HG03045 (cell line): ENCODE data around the gene TMEM184C.

Experiments
- ATAC-seq: cut with Tn5 transposase; IDR thresholded peaks from one replicate; pipeline ENCODE4 v1.9.1; 2021; ENCODE audit warnings: mild to moderate bottlenecking, moderate library complexity; ENCODE audit not compliant: unreplicated experiment

The TMEM184C gene

GRCh38 chr4:147599206-147599605 is 18.0 kb upstream of the TMEM184C start:
- ATAC-seq, result no peak

GRCh38 chr4:147599769-147600168 is 17.4 kb upstream of the TMEM184C start:
- ATAC-seq, result no peak

DNA sequence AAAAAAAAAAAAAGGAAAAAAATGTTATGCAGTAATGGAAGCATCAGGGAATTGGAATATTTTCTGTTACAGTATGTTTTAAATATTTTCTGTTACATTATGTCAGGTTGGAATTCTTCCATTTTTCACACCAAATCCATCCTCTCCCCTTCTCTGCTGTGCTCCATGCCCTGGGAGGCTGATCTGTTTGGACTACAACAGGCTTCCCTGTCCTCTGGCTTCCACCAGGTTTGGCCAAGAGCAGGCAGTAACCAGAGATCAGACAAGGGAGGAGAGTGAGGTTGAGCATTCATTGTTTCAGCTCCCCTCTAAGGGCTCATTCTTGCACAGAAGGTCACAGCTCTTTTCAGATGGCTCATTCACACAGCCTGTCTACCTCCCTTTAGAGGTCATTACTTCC is 11.7 kb upstream of the TMEM184C start:
- no peak for ATAC-seq

DNA sequence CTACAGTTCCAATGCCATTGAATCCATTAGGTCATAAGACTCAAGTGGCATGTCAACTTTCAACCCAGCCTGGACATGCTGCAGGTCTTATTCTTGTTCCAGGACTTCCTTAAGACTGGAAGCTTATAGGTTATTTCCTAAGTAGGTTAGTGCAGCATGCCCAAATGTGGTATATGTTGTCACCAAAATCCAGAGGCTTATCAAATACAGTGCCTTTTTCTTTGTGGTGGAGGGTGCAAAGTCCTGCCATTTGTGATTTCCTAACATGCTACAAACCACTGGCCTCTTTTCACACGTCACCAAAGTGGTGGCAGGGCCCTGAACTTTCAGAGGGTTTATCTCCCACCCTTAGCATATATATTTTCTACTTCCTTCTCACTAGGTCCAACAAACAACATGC is 9.7 kb upstream of the TMEM184C start:
- no peak for ATAC-seq

GRCh38 chr4:147610686-147611085 is 6.5 kb upstream of the TMEM184C start:
- no peak for ATAC-seq

DNA sequence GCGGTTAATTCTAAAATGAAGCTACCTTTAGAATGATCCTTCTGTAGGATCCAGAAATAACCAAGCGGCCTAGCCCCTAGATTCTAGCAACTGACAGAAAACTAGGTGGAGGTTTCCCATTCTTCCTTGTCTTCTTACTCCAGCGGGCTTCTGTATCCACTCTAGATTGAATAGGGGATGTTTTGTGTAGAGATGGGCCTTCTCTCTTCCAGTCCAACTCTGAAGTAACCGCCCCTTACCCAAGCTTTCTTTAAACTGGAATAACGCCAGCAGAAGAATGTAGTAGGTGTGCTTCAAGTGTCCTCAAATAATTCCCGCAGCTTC is 386 bp upstream of the TMEM184C start:
- peak; percentile 11 for ATAC-seq

DNA sequence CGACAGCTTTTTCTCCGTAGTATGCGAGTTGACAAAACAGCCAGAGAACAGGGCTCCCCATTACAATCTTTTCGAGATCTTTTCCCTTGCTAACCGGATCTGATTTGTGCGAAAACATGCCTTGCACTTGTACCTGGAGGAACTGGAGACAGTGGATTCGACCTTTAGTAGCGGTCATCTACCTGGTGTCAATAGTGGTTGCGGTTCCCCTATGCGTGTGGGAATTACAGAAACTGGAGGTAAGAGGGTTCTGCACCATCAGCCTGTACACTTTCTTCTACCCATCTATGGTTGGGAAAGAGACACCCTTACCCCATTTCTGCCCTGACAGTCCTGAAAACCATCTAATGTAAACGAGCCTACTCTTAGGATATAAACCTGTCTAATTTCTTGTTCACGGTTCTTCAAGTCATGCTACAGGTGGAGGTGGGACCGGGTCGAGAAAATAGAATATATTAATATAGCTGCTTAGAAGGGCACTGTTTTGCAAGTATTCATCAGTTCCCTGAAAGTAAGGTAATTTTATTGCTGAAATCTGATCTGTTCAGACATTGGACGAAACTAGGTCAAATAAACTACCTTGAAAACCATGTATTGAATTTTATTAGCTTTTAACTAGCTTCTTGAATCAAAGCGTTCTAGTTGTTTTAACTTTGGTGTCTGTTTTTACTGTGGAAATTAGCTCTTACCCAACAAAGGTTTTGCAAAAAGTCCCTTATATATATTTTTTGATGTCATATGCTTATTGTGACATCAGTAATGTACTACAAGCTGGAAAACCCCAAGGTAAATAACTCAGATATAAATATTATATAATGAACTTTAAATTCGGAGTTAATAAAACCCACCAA is 869 bp downstream of the TMEM184C start:
- ATAC-seq, result peak; percentile 6

DNA sequence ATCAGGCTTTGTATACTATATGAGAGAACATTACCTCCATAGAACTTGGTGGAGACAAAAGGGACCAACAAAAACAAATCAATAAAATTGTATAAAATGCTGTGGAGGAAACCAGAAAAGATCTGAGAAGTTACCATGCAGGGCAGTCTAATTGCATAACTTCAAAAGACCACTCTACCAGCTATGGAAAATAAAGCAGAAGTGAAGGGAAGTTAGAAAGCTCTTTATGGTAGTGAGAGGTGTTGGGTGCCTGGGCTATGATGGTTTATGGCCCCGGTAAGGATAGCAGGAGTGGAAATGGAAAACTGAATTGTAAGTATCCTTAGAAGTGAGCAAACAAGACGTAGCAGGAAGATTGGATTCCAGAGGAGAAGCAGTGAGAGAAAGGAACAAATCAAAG is 3.1 kb downstream of the TMEM184C start:
- no peak for ATAC-seq

- no peak for ATAC-seq
Observed at GRCh38 chr4:147625733-147626132, 8.5 kb downstream of the TMEM184C start.

DNA sequence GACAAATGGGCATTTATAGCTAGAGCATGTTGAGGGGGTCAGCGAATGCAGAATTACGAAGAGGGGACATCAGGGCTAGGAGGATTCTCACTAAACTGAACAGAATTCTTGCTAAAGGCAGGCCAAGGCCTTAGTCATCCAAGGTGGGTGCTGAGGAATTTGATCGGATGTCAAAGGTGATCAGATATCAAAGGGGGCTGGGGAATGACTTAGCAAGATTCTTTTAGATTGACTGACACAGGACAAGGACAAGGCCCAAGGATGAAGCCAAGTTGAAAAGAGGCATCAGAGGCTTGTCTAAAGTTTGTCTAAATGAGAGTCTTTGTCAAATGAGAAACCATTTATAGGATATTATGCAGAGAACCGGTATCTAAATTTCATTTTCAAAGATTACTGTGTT is 9.7 kb downstream of the TMEM184C start:
- ATAC-seq, result no peak

- no peak for ATAC-seq
Observed at GRCh38 chr4:147628415-147628814, 11.2 kb downstream of the TMEM184C start.

DNA sequence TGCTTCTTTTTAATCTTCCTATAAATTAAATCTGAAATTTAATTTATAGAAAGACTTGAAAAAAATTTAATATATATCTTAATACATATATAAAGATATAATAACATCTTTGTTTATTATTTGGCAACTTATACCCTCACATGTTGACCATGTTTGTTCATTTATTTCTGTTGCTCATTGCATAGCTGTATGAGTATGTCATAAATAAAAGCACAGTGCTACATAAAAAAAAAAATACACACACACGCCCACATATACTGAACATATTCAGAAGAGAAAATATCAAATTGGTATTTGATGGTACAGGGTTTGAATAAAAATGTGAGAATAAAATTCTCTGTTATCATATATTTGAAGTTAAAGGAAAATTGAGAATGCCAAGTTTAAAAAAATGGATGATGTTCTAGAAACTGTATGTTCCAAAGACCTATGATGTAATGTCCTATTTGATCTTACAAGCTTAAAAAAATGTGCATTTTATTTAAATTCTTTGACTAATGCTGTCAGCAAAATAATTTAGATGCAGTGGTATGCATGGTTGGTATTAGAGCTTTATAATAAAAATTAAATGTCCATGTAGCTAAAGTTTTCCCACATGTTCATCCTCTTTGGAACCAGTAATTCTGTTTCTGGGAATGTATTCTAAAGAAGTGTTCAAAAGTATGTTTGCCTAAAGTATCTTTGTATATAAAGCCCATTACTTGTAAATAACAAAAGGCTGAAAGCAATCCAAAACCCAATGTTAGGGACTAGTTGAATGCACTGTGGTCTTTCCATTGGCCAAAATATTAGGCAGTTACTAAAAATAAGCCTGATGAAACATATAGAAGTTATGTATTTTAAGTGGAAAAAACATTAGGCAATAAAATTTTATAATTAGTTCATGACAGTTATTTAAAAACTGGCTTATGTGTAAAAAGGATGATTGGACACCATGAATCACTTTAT is 12.9 kb downstream of the TMEM184C start:
- no peak for ATAC-seq

DNA sequence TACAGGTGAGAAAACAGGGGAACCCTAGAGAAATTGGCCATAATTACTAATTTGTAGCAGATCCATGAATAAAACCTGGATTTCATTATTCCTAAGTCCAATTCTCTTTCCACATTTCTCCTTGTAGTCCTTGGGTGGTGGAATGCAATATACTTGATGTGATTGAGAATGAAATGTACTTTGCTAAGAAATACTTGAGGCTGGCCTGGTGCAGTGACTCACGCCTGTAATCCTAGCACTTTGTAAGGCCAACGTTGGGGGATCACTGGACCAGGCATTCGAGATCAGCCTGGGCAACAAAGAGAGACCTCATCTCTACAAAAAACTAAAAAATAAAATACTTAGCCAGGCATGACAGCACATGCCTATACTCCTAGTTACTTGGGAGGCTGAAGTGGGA is 15.9 kb downstream of the TMEM184C start:
- ATAC-seq, result no peak

DNA sequence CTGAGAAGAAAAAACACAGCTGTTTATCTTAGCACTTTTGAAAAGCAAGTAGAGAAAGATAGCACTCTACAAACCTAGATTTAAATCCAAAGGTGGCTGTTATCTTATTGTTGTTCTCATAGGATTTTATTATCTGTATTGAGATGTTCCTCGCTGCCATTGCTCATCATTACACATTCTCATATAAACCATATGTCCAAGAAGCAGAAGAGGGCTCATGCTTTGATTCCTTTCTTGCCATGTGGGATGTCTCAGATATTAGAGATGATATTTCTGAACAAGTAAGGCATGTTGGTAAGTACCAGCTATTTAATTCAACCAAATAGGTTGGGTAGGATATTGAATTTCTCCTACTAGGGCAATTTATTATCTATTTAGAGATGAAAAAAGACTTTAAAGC is 16.4 kb downstream of the TMEM184C start:
- ATAC-seq, result no peak

GRCh38 chr4:147635348-147635747 is 18.2 kb downstream of the TMEM184C start:
- no peak for ATAC-seq

DNA sequence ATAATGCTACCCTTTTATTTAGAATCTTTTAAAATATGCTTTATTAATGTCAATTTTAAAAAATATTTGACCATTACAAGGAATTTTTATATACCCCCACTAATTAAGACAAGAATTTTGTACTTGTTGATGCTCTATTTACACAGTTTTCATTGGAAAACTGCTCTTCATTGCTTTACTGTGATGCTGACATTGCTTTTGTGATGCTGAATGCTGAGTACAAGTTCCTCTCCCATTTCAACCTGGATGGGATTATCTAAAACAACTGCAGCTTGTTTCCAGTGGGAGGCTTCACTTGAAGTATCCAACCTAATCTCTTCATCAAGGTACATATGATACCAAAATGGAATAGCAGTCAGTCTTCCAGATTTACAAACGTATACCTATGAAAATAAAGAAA is 21.2 kb downstream of the TMEM184C start:
- ATAC-seq, result no peak

GRCh38 chr4:147638942-147639341 is 21.7 kb downstream of the TMEM184C start:
- ATAC-seq, result no peak

GRCh38 chr4:147639388-147639787 is 22.2 kb downstream of the TMEM184C start:
- no peak for ATAC-seq

- no peak for ATAC-seq
Observed at GRCh38 chr4:147640331-147640730, 23.1 kb downstream of the TMEM184C start.

DNA sequence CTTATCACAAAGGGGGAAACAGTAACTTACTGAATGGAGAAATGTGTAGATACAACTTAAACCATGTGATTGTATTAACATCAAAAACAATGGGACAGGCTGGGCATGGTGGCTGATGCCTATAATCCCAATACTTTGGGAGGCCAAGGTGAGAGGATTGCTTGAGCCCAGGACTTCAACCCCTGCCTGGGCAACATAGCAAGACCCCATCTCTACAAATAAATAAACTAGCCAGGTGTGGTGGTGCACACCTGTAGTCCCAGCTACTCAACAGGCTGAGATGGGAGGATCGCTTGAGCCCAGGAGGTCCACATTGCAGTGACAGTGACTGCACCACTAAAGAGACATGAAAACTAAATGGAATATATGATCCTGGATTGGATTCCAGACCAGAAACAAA is 26.4 kb downstream of the TMEM184C start:
- ATAC-seq, result no peak

GRCh38 chr4:147644471-147644870 is 27.3 kb downstream of the TMEM184C start:
- no peak for ATAC-seq

GRCh38 chr4:147645099-147645498 is 27.9 kb downstream of the TMEM184C start:
- no peak for ATAC-seq
